ENCODE measurements around the gene OR2AE1.
"Not testable (repeated sequence)": the region's sequence is repeated elsewhere in the genome, so short reads cannot be mapped to it uniquely, and the experiment has no call there.

The OR2AE1 gene

DNA sequence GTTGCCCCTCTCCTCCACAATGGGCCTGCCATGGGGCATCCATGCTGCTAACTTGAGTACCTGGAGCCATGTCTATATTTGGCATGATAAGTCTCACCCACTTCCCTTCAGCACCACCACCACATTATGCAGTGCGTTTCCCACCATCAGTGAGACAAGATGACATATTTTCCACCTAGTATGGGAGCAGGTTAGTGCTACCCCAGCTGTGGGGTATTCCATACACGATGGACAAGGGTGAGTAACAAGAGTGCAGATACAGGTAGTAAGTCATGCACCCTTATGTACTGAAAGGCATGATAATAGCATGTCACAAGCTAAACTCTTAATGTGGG, 21.2 kb upstream of the OR2AE1 start:
- H3K4me1 ChIP-seq (ENCODE audit: control insufficient read depth, insufficient read depth, low read length, poor library complexity, severe bottlenecking), result no peaks in the 10 kb centered on the region
- no peak overlapping the region for H3K4me3 ChIP-seq (ENCODE audit: extremely low read depth, insufficient read depth, low read length, poor library complexity, severe bottlenecking)
- 80% methylated on average over 1 of the region's 2 CpGs; no CpG with 5 or more reads in 1 of the 2 experiments for WGBS, 2 experiments (ENCODE audit: insufficient coverage in 2 of 2)
- H3K9me3 ChIP-seq (ENCODE audit: control insufficient read depth, low read length), result no peaks in the 10 kb centered on the region
- no peak overlapping the region for H3K27ac ChIP-seq (ENCODE audit: low read depth, low read length, severe bottlenecking)
- peaks cover 30% of the 10 kb centered on the region for H3K36me3 ChIP-seq (ENCODE audit: control insufficient read depth, insufficient read depth, low read length)

DNA sequence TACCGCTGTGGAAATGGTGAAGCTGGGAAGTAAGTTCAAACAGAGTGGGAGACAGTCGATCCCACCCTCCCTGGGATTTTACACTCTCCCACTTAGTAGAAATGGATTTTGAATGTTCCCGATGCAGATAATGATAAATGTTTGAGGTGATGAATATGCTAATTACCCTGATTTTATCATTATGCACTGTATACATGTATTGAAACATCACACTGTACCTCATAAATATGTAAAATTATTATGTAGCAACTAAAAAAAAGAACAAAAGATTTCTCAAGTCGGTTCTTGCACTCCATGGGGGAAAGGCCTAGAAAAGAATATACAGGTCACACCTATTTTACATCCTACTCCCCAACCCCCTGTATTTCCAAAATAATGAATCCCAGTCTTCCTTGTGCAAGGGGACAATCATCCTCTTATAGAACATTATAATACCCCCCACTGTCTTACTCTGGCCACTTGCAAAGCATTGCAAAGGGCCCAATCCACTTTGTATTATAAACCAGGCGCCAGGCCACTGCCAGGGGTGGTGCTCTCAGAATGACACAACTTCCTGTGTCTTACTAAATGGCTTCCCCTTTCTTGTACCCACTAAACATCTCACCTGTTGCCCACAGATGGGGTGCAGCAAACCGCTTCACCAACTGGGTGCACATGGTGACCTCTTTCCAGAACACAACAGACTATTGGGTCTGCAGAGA, 20.6 kb upstream of the OR2AE1 start:
- peaks cover 25% of the 10 kb centered on the region for H3K36me3 ChIP-seq (ENCODE audit: control insufficient read depth, insufficient read depth, low read length)
- WGBS, 2 experiments (ENCODE audit: insufficient coverage in 2 of 2), result 93 to 97% methylated on average over 2 to 3 of the region's 6 CpGs
- no peaks in the 10 kb centered on the region for H3K9me3 ChIP-seq (ENCODE audit: control insufficient read depth, low read length)
- H3K4me3 ChIP-seq (ENCODE audit: extremely low read depth, insufficient read depth, low read length, poor library complexity, severe bottlenecking), result no peak overlapping the region
- no peaks in the 10 kb centered on the region for H3K4me1 ChIP-seq (ENCODE audit: control insufficient read depth, insufficient read depth, low read length, poor library complexity, severe bottlenecking)
- H3K27ac ChIP-seq (ENCODE audit: low read depth, low read length, severe bottlenecking), result no peak overlapping the region

DNA sequence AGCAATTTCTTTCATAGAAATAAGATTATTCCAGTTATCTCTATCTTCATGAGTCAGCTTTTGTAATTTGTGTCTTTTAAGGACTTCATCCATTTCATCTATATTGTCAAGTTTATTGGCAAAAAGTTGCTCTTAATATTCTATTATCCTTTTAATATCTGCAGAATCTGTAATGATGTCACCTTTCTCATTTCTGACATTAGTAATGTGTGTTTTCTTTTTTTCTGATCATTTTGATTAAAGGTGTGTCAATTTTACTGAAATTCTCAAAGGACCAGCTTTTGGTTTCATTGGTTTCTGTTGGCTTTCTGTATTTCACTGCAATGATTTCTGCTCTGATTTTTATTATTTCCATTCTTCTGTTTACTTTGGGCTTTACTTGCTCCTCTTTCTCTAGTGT, 17.9 kb upstream of the OR2AE1 start:
- no peak overlapping the region for H3K27ac ChIP-seq (ENCODE audit: low read depth, low read length, severe bottlenecking)

DNA sequence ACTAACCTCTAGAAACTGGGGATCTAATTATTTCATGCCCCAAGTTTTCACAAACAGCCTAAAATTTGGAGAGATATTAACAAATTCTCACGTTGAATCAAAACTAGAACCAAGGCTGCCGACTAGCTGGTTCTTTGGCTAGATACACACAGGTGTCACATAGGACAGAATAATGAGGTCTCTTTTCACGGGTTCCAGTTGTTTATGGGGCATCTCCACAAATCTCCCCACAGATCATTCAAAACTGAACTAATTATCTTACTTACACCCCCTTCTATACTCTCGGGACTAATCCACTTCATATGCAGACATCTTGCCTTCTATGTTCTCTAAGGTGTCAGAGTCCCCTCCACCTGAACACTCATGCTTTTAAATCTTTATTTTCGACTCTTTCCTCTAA, 16.4 kb upstream of the OR2AE1 start:
- peaks cover 18% of the 10 kb centered on the region for H3K36me3 ChIP-seq (ENCODE audit: control insufficient read depth, insufficient read depth, low read length)
- H3K4me1 ChIP-seq (ENCODE audit: control insufficient read depth, insufficient read depth, low read length, poor library complexity, severe bottlenecking), result no peaks in the 10 kb centered on the region
- H3K9me3 ChIP-seq (ENCODE audit: control insufficient read depth, low read length), result peaks cover 8% of the 10 kb centered on the region
- no peak overlapping the region for H3K4me3 ChIP-seq (ENCODE audit: extremely low read depth, insufficient read depth, low read length, poor library complexity, severe bottlenecking)
- no peak overlapping the region for H3K27ac ChIP-seq (ENCODE audit: low read depth, low read length, severe bottlenecking)
- 78 to 86% methylated on average over 4 to 5 of the region's 5 CpGs for WGBS, 2 experiments (ENCODE audit: insufficient coverage in 2 of 2)

More for the DNA sequence above, 17.9 kb upstream of the OR2AE1 start:
- Histone ChIP-seq H3K4me3 (ENCODE audit: extremely low read depth, insufficient read depth, low read length, poor library complexity, severe bottlenecking) (no peak overlapping the region), H3K9me3 (ENCODE audit: control insufficient read depth, low read length) (peaks cover 3% of the 10 kb centered on the region), H3K4me1 (ENCODE audit: control insufficient read depth, insufficient read depth, low read length, poor library complexity, severe bottlenecking) (no peaks in the 10 kb centered on the region), H3K36me3 (ENCODE audit: control insufficient read depth, insufficient read depth, low read length) (peaks cover 14% of the 10 kb centered on the region)

DNA sequence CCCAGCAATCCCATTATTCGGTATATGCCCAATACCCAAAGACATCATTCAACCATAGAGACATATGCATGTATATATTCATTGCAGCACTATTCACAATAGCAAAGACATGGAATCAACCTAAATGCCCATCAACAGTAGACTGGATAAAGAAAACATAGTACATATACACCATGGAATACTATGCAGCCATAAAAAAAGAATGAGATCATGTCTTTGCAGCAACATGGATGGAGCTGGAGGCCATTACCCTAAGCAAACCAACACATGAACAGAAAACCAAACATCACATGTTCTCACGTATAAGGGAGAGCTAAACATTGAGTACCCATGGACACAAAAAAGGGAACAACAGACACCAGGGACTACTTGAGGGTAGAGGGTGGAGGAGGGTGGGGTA, 13.5 kb upstream of the OR2AE1 start:
- not testable (repeated sequence) for H3K4me1 ChIP-seq (ENCODE audit: control insufficient read depth, insufficient read depth, low read length, poor library complexity, severe bottlenecking); H3K9me3 ChIP-seq (ENCODE audit: control insufficient read depth, low read length); H3K4me3 ChIP-seq (ENCODE audit: extremely low read depth, insufficient read depth, low read length, poor library complexity, severe bottlenecking); H3K27ac ChIP-seq (ENCODE audit: low read depth, low read length, severe bottlenecking)
- WGBS, 2 experiments (ENCODE audit: insufficient coverage in 2 of 2), result 60% methylated on average over 1 of the region's 2 CpGs; no CpG with 5 or more reads in 1 of the 2 experiments
- peaks cover 18% of the 10 kb centered on the region for H3K36me3 ChIP-seq (ENCODE audit: control insufficient read depth, insufficient read depth, low read length)

DNA sequence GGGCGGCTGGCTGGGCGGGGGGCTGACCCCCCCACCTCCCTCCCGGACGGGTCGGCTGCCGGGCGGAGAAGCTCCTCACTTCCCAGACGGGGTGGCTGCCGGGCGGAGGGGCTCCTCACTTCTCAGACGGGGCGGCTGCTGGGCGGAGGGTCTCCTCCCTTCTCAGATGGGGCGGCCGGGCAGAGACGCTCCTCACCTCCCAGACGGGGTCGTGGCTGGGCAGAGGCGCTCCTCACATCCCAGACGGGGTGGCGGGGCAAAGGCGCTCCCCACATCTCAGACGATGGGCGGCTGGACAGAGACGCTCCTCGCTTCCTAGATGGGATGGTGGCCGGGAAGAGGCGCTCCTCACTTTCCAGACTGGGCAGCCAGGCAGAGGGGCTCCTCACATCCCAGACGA, 11.5 kb upstream of the OR2AE1 start:
- 87% methylated on average over 5 of the region's 29 CpGs; no CpG with 5 or more reads in 1 of the 2 experiments for WGBS, 2 experiments (ENCODE audit: insufficient coverage in 2 of 2)
- not testable (repeated sequence) for H3K9me3 ChIP-seq (ENCODE audit: control insufficient read depth, low read length); H3K27ac ChIP-seq (ENCODE audit: low read depth, low read length, severe bottlenecking); H3K4me3 ChIP-seq (ENCODE audit: extremely low read depth, insufficient read depth, low read length, poor library complexity, severe bottlenecking); H3K4me1 ChIP-seq (ENCODE audit: control insufficient read depth, insufficient read depth, low read length, poor library complexity, severe bottlenecking)
- peaks cover 18% of the 10 kb centered on the region for H3K36me3 ChIP-seq (ENCODE audit: control insufficient read depth, insufficient read depth, low read length)

DNA sequence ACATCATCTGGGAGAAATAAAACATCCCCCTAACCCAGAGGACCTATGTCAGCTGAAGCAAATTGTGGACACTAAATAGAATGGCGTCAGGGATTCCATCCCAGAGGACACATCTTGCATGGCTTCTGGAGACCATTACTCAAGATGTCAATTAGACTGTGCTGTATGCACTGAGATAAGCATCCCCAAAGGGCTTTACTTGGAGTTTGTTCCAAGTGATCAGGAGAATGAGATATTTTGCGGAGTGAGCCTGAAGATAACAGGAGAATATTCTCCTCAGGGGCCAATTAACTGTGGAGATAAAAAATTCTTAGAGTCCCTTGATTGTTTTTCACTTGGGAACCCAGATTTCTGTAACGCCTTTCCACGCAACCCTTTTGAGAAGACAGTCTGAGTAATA, 4.5 kb upstream of the OR2AE1 start:
- no peaks in the 10 kb centered on the region for H3K36me3 ChIP-seq (ENCODE audit: control insufficient read depth, insufficient read depth, low read length)
- no peak overlapping the region for H3K27ac ChIP-seq (ENCODE audit: low read depth, low read length, severe bottlenecking)
- no peaks in the 10 kb centered on the region for H3K9me3 ChIP-seq (ENCODE audit: control insufficient read depth, low read length)
- no peak overlapping the region for H3K4me3 ChIP-seq (ENCODE audit: extremely low read depth, insufficient read depth, low read length, poor library complexity, severe bottlenecking)
- 95% methylated on average over 2 to 4 of the region's 4 CpGs for WGBS, 2 experiments (ENCODE audit: insufficient coverage in 2 of 2)
- H3K4me1 ChIP-seq (ENCODE audit: control insufficient read depth, insufficient read depth, low read length, poor library complexity, severe bottlenecking), result no peaks in the 10 kb centered on the region

DNA sequence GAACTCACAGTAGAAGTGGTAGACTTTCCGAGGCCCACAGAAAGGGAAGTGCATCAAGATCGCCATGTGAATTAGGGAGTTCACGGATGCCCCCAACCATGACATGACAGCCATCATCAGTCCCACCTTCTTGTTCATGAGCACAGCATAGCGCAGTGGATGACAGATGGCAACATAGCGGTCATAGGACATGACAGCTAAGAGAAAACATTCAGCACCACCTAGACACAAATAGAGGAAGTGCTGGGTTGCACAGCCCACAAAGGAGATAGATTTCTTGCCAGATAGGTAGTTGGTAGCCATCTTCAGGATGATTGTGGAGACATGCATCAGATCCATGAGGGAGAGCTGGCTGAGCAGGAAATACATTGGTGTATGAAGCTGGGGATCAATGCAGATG, 342 bp downstream of the OR2AE1 start:
- H3K9me3 ChIP-seq (ENCODE audit: control insufficient read depth, low read length), result no peaks in the 10 kb centered on the region
- H3K36me3 ChIP-seq (ENCODE audit: control insufficient read depth, insufficient read depth, low read length), result no peaks in the 10 kb centered on the region
- H3K4me1 ChIP-seq (ENCODE audit: control insufficient read depth, insufficient read depth, low read length, poor library complexity, severe bottlenecking), result no peaks in the 10 kb centered on the region
- WGBS, 2 experiments (ENCODE audit: insufficient coverage in 2 of 2), result 80 to 97% methylated on average over 4 to 5 of the region's 5 CpGs
- no peak overlapping the region for H3K4me3 ChIP-seq (ENCODE audit: extremely low read depth, insufficient read depth, low read length, poor library complexity, severe bottlenecking)
- no peak overlapping the region for H3K27ac ChIP-seq (ENCODE audit: low read depth, low read length, severe bottlenecking)

DNA sequence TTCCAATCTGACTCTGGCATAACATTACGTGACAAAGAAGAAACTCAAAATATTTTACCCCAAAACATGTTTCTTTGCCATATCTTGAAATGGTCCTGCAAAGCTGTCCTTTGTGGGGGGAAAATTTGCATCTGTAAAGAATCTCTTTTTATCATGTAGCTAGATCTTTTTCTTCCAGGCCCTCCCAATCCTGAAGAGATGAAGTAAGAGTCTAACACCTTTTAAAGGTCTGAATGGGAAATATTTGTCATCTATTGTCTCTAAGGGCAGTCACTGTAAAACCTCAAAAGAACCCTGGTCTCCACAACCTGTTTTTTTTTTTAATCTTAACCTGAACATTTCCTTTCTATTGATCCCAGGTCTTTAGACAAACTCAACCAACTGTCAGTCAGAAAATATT, 8.6 kb downstream of the OR2AE1 start:
- Histone ChIP-seq H3K4me3 (ENCODE audit: extremely low read depth, insufficient read depth, low read length, poor library complexity, severe bottlenecking) (no peak overlapping the region), H3K27ac (ENCODE audit: low read depth, low read length, severe bottlenecking) (no peak overlapping the region), H3K36me3 (ENCODE audit: control insufficient read depth, insufficient read depth, low read length) (no peaks in the 10 kb centered on the region), H3K4me1 (ENCODE audit: control insufficient read depth, insufficient read depth, low read length, poor library complexity, severe bottlenecking) (no peaks in the 10 kb centered on the region), H3K9me3 (ENCODE audit: control insufficient read depth, low read length) (no peaks in the 10 kb centered on the region)
- 100% methylated on average over 1 of the region's 1 CpG; no CpG with 5 or more reads in 1 of the 2 experiments for WGBS, 2 experiments (ENCODE audit: insufficient coverage in 2 of 2)

DNA sequence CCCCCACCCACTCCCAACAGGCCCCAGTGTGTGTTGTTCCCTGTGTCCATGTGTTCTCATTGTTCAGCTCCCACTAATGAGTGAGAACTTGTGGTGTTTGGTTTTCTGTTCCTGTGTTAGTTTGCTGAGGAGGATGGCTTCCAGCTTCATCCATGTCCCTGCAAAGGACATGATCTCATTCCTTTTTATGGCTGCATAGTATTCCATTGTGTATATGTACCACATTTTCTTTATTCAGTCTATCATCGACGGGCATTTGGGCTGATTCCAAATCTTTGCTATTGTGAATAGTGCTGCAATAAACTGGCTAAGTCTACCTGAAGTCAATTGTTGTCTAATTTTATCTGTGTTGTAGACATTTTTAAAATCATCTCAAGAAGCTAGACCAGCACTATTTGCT, 9.4 kb downstream of the OR2AE1 start:
- WGBS, 2 experiments (ENCODE audit: insufficient coverage in 2 of 2), result no CpG with 5 or more reads among the region's 2 CpGs
- H3K9me3 ChIP-seq (ENCODE audit: control insufficient read depth, low read length); H3K4me3 ChIP-seq (ENCODE audit: extremely low read depth, insufficient read depth, low read length, poor library complexity, severe bottlenecking); H3K36me3 ChIP-seq (ENCODE audit: control insufficient read depth, insufficient read depth, low read length); H3K4me1 ChIP-seq (ENCODE audit: control insufficient read depth, insufficient read depth, low read length, poor library complexity, severe bottlenecking); H3K27ac ChIP-seq (ENCODE audit: low read depth, low read length, severe bottlenecking): not testable (repeated sequence)

DNA sequence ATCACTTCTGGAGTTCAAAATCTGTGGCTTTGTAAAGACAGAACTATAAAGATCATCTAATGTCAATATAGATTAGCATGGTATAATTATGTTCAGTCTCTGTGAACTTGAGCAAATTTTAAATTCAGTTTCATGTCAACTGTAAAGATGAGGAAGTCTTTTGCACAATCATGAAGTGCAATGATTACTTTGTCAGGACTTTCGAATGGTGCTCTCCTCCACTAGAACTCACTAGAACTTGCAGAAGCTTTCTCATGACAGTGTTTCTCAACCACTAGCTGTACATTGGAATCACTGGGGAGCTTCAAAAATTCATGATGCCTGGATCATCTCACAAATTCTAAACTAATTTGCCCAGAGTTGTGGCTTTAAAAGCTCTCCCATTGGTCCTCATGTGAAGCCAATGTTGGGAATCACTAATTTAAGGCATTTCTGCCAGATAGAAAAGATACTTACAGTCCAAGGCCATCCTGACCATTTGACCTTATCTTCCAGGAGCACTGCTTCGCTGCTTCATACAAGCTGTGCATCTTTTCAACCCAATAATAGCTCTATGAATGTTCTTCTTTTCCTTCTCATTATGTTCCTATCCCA, 12.9 kb downstream of the OR2AE1 start:
- Histone ChIP-seq H3K4me1 (ENCODE audit: control insufficient read depth, insufficient read depth, low read length, poor library complexity, severe bottlenecking) (peaks cover 6% of the 10 kb centered on the region), H3K27ac (ENCODE audit: low read depth, low read length, severe bottlenecking) (no peak overlapping the region), H3K4me3 (ENCODE audit: extremely low read depth, insufficient read depth, low read length, poor library complexity, severe bottlenecking) (no peak overlapping the region), H3K36me3 (ENCODE audit: control insufficient read depth, insufficient read depth, low read length) (no peaks in the 10 kb centered on the region), H3K9me3 (ENCODE audit: control insufficient read depth, low read length) (no peaks in the 10 kb centered on the region)
- no CpG with 5 or more reads among the region's 2 CpGs for WGBS, 2 experiments (ENCODE audit: insufficient coverage in 2 of 2)

All from mesodermal cell (in vitro differentiated cells).